HepG2 (cell line): ENCODE measurements around the gene C11orf58. TPM values are rescaled to one million over a fixed set of nuclear protein-coding genes. Genes with fewer than 3 reads are reported as not detected.

ENCODE experiments used
- ATAC-seq: fragments of 200-7000 bp; cut with Tn5 transposase; 3 replicates; pipeline ENCODE4 v1.9.1; 2020; ENCODE audit warnings: mild to moderate bottlenecking, moderate library complexity
- BruUV-seq: library from RNA; stranded (reverse); fragments of 400-500 nt; replicated peaks from 2 replicates; lab custom pipeline; 2021; lab: Mats Ljungman, UMichigan
- CTCF ChIA-PET: fragments of 300-600 bp; formaldehyde crosslinking; extraction: SDS; loops from one replicate; lab custom pipeline; 2021; ENCODE audit warnings: low total read pairs, inconsistent platforms, low intra/inter-chr PET ratio; lab: Yijun Ruan, JAX
- POLR2A ChIA-PET: fragments of 350-600 bp; sonication (Branson Sonifier 250); formaldehyde crosslinking; loops from one replicate; lab custom pipeline; 2020; ENCODE audit warnings: antibody characterized with exemption, inconsistent platforms; lab: Yijun Ruan, JAX
- DNase-seq: peaks from one replicate; pipeline ENCODE4 v3.0.0-alpha.2; 2015; ENCODE audit warnings: low spot score
- FAIRE-seq: peaks from 3 replicates; lab custom pipeline; 2011; peaks lifted over from hg19 to GRCh38; lab: Jason Lieb, UNC
- H2AFZ ChIP-seq: one replicate; pipeline ENCODE4 v1.6.1; 2011; ENCODE audit warnings: low read length, inconsistent platforms
- H3K27ac ChIP-seq: fragments of 300-600 bp; 3 replicates; pipeline ENCODE4 v1.8.0; 2011; ENCODE audit warnings: mixed run types, mild to moderate bottlenecking, mixed read lengths, low read length, inconsistent platforms; ENCODE audit not compliant: insufficient read depth; ENCODE audit errors: extremely low read length
- H3K27me3 ChIP-seq, 2 experiments: fragments of 200-600 bp in 1 of 2; 2 replicates in 1 of 2; 3 replicates in 1 of 2; pipeline versions ENCODE4 v1.6.0 to v1.8.0; 2011; ENCODE audit warnings: low read length in 2 of 2, mild to moderate bottlenecking in 2 of 2, moderate library complexity in 2 of 2, inconsistent platforms in 1 of 2; ENCODE audit not compliant: insufficient read depth in 2 of 2, control insufficient read depth in 1 of 2
- H3K36me3 ChIP-seq, 2 experiments: fragments of 200-600 bp in 1 of 2; replicated peaks in 1 of 2; 2 replicates in 1 of 2; 3 replicates in 1 of 2; pipeline versions ENCODE4 v1.5.1 to v1.8.0; 2011; ENCODE audit warnings: low read length in 2 of 2, inconsistent platforms in 1 of 2; ENCODE audit not compliant: insufficient read depth in 2 of 2, control insufficient read depth in 1 of 2
- H3K4me1 ChIP-seq: 2 replicates; pipeline ENCODE4 v1.5.1; 2012; ENCODE audit warnings: low read length, inconsistent platforms; ENCODE audit not compliant: insufficient read depth
- H3K4me2 ChIP-seq: 2 replicates; pipeline ENCODE4 v1.6.0; 2011; ENCODE audit warnings: low read depth, low read length, inconsistent platforms
- H3K4me3 ChIP-seq, 3 experiments: fragments of 200-600 bp in 1 of 3; sonication (generic), shearing (Covaris generic) in 1 of 3; replicated peaks in 1 of 3; 2 replicates each; pipeline ENCODE4 v1.5.1; 2011 to 2016; ENCODE audit warnings: low read length in 3 of 3, inconsistent platforms in 2 of 3, low read depth in 2 of 3, mild to moderate bottlenecking in 2 of 3, control low read depth in 1 of 3, mixed read lengths in 1 of 3; ENCODE audit not compliant: insufficient read depth in 1 of 3
- H3K79me2 ChIP-seq: one replicate; pipeline ENCODE4 v1.6.1; 2011; ENCODE audit warnings: low read length, inconsistent platforms; ENCODE audit not compliant: insufficient read depth
- H3K9ac ChIP-seq: 2 replicates; pipeline ENCODE4 v1.6.0; 2011; ENCODE audit warnings: mild to moderate bottlenecking, low read depth, low read length, inconsistent platforms; ENCODE audit not compliant: insufficient read depth
- H3K9me3 ChIP-seq: 2 replicates; pipeline ENCODE4 v1.5.1; 2012; ENCODE audit warnings: mild to moderate bottlenecking, low read length
- H4K20me1 ChIP-seq: 2 replicates; pipeline ENCODE4 v1.6.0; 2011; ENCODE audit warnings: inconsistent platforms, mild to moderate bottlenecking, low read length, moderate library complexity; ENCODE audit not compliant: insufficient read depth
- ADNP ChIP-seq: sonication (generic); formaldehyde crosslinking; IDR thresholded peaks from 2 replicates; pipeline ENCODE4 v1.4.0; 2020; ENCODE audit warnings: missing genetic modification reagents
- ARNT ChIP-seq: fragments of 450-650 bp; IDR thresholded peaks from 2 replicates; pipeline ENCODE4 v1.6.1; 2017
- CAMTA2 ChIP-seq: sonication (generic); formaldehyde crosslinking; IDR thresholded peaks from 2 replicates; pipeline ENCODE4 v1.4.0; 2020; ENCODE audit warnings: mild to moderate bottlenecking, missing genetic modification reagents, borderline replicate concordance
- ESRRA ChIP-seq: sonication (generic); formaldehyde crosslinking; IDR thresholded peaks from 2 replicates; pipeline ENCODE4 v1.5.1; 2020; ENCODE audit warnings: mild to moderate bottlenecking, low read depth, missing genetic modification reagents
- KDM1A ChIP-seq: IDR thresholded peaks from 2 replicates; pipeline ENCODE4 v1.6.1; 2016; ENCODE audit warnings: missing compliant biosample characterization
- KLF13 ChIP-seq: sonication (generic); formaldehyde crosslinking; IDR thresholded peaks from 2 replicates; pipeline ENCODE4 v1.4.0; 2020; ENCODE audit warnings: mild to moderate bottlenecking, missing genetic modification reagents
- MZF1 ChIP-seq: sonication (generic); formaldehyde crosslinking; IDR thresholded peaks from 2 replicates; pipeline ENCODE4 v1.8.1; 2023; ENCODE audit warnings: mild to moderate bottlenecking, missing genetic modification reagents, borderline replicate concordance
- NFKB2 ChIP-seq: sonication (generic); formaldehyde crosslinking; IDR thresholded peaks from 2 replicates; pipeline ENCODE4 v1.4.0; 2020; ENCODE audit warnings: missing genetic modification reagents, borderline replicate concordance
- NPAS2 ChIP-seq: sonication (generic); formaldehyde crosslinking; IDR thresholded peaks from 2 replicates; pipeline ENCODE4 v1.8.0; 2022; ENCODE audit warnings: mild to moderate bottlenecking, missing genetic modification reagents, borderline replicate concordance
- NR2F1 ChIP-seq, 2 experiments: fragments of 450-650 bp in 1 of 2; formaldehyde crosslinking in 1 of 2; IDR thresholded peaks; 2 replicates each; pipeline versions ENCODE4 v1.5.0 to v1.6.1; 2016 to 2020; ENCODE audit warnings: mild to moderate bottlenecking in 1 of 2, missing compliant biosample characterization in 1 of 2, missing genetic modification reagents in 1 of 2, moderate library complexity in 1 of 2
- RFX3 ChIP-seq: IDR thresholded peaks from 2 replicates; pipeline ENCODE4 v1.6.1; 2016; ENCODE audit warnings: missing biosample characterization, missing genetic modification reagents
- SMARCE1 ChIP-seq: fragments of 450-650 bp; IDR thresholded peaks from 2 replicates; pipeline ENCODE4 v1.6.1; 2017; ENCODE audit warnings: borderline replicate concordance
- SMC3 ChIP-seq: IDR thresholded peaks from 2 replicates; pipeline ENCODE4 v1.6.1; 2011; ENCODE audit warnings: low read length, improper control_type of control experiment
- ZNF124 ChIP-seq: sonication (generic); formaldehyde crosslinking; IDR thresholded peaks from 2 replicates; pipeline ENCODE4 v1.4.0; 2020; ENCODE audit warnings: missing genetic modification reagents
- ZNF160 ChIP-seq: sonication (generic); formaldehyde crosslinking; IDR thresholded peaks from 2 replicates; pipeline ENCODE4 v1.8.0; 2022; ENCODE audit warnings: mild to moderate bottlenecking, inconsistent platforms, missing genetic modification reagents
- ZNF766 ChIP-seq: sonication (generic); formaldehyde crosslinking; IDR thresholded peaks from 2 replicates; pipeline ENCODE4 v1.5.0; 2020; ENCODE audit warnings: missing genetic modification reagents, borderline replicate concordance
- in situ Hi-C: cut with HindIII; loops from 2 replicates; pipeline ENCODE4 v1.10.0; 2017; ENCODE audit warnings: low pct_unique_long_range_greater_than_20kb; ENCODE audit not compliant: extremely low pct_ligation_motif_present
- intact Hi-C: fragments of 100-400 bp; cut with micrococcal nuclease; formaldehyde crosslinking; loops from one replicate; pipeline ENCODE4 v1.10.0; 2022; ENCODE audit not compliant: unreplicated experiment
- polyA plus RNA-seq, 8 experiments: library from polyadenylated mRNA; depleted of rRNA in 3 of 8; stranded (reverse) in 7 of 8; unstranded in 1 of 8; fragments of >200 nt; fragmentation: Illumina TruSeq in 4 of 8; extraction: Trizol in 4 of 8; gene quantifications; 2 replicates each; pipeline versions ENCODE4 v1.2.1 to v1.2.3, GENCODE V29; 2011 to 2016; ENCODE audit warnings: low read depth in 4 of 8, missing spikeins in 1 of 8, mixed read lengths in 1 of 8; ENCODE audit not compliant: insufficient read depth in 1 of 8
- total RNA-seq, 5 experiments: library from RNA; depleted of rRNA; stranded (reverse); fragments of >200 nt; fragmentation: Illumina TruSeq; extraction: Trizol; gene quantifications; 2 replicates each; pipeline ENCODE4 v1.2.3, GENCODE V29; 2016; ENCODE audit warnings: low read depth in 1 of 5
- TF ChIP-seq, protein P1 (sequence below): sonication (generic); formaldehyde crosslinking; IDR thresholded peaks from 2 replicates; pipeline ENCODE4 v1.5.0; 2020; ENCODE audit warnings: missing genetic modification reagents

The C11orf58 gene
- total and polyA plus RNA-seq, 2 of the 13 experiments (the other 11 are each of a cell fraction or from before 2014, with no cell fraction given), result 83.8 to 167 TPM

DNA sequence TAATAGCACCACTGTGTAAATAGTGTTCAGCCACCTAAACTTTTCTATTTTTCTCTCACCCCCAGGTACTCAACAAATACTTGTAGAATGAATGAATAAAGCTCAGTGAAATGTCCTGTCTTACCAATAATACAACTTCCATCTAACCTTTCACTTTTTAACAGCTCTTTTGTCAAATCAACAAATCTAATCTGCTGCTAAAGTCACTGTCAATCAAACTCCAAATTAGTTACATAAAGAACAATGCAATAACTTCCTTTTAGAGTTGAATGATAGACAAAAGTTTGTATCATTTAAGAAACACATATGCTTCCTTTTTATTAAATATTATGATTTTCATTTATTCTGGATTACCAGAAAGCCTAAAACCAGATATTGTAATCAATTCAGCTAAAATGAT lies 34.7 kb upstream of the C11orf58 start:
- H3K4me2 ChIP-seq, result no peak overlapping the region
- H3K36me3 ChIP-seq, result no peaks in the 10 kb centered on the region
- TF ChIP-seq ADNP (CRISPR knock-in tag), result no peak
- TF ChIP-seq NR2F1 (CRISPR knock-in tag; IDR thresholded peaks at IDR 0.05), result no peak
- no peak for TF ChIP-seq RFX3 (CRISPR knock-in tag)
- TF ChIP-seq, protein P1, sequence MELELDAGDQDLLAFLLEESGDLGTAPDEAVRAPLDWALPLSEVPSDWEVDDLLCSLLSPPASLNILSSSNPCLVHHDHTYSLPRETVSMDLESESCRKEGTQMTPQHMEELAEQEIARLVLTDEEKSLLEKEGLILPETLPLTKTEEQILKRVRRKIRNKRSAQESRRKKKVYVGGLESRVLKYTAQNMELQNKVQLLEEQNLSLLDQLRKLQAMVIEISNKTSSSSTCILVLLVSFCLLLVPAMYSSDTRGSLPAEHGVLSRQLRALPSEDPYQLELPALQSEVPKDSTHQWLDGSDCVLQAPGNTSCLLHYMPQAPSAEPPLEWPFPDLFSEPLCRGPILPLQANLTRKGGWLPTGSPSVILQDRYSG (CRISPR knock-in tag), result no peak
- no peak for TF ChIP-seq KLF13 (CRISPR knock-in tag)
- TF ChIP-seq ARNT, result no peak
- TF ChIP-seq NPAS2 (CRISPR knock-in tag), result no peak
- TF ChIP-seq ESRRA, result no peak
- TF ChIP-seq CAMTA2 (CRISPR knock-in tag), result no peak
- no peak for TF ChIP-seq SMARCE1
- no peak for TF ChIP-seq SMC3
- TF ChIP-seq MZF1 (CRISPR knock-in tag), result no peak
- TF ChIP-seq ZNF124 (CRISPR knock-in tag), result no peak
- no peak for TF ChIP-seq KDM1A (CRISPR knock-in tag)
- no peak for TF ChIP-seq NFKB2 (CRISPR knock-in tag)
- no peak for TF ChIP-seq ZNF160
- no peak for TF ChIP-seq ZNF766
- no peaks in the 10 kb centered on the region for H3K4me1 ChIP-seq
- no peak overlapping the region for H2AFZ ChIP-seq
- H3K9me3 ChIP-seq, result no peaks in the 10 kb centered on the region
- in situ Hi-C loops (no loop called here), intact Hi-C loops (no loop called here)
- H3K27ac ChIP-seq, result no peak overlapping the region
- DNase-seq (no peak), FAIRE-seq (no peak), ATAC-seq (no peak)
- CTCF ChIA-PET, result no interaction called here
- POLR2A ChIA-PET, result no interaction called here
- H3K27me3 ChIP-seq, result peaks cover 0 to 5% of the 10 kb centered on the region in 2 experiments; a peak in 1 of 5 replicates
- H3K79me2 ChIP-seq, result no peaks in the 10 kb centered on the region
- H3K4me3 ChIP-seq, result no peak overlapping the region
- no TSS peak for BruUV-seq
- H3K9ac ChIP-seq, result no peak overlapping the region
- H4K20me1 ChIP-seq, result no peaks in the 10 kb centered on the region
